HK-2 (cell line): ENCODE data around the gene COQ5.

Experiments used
- DNase-seq: peaks from one replicate; pipeline ENCODE4 v3.0.0-alpha.2; 2018; ENCODE audit not compliant: unreplicated experiment

The COQ5 gene

GRCh38 chr12:120483621-120484020 lies 45.3 kb downstream of the COQ5 start:
- no peak for DNase-seq

GRCh38 chr12:120481022-120481767 lies 47.8 kb downstream of the COQ5 start:
- DNase-seq = no peak

- no peak for DNase-seq
These were observed 48.7 kb downstream of the COQ5 start for GRCh38 chr12:120480211-120480610.

GRCh38 chr12:120479458-120479857 lies 49.5 kb downstream of the COQ5 start:
- no peak for DNase-seq

GRCh38 chr12:120475643-120476042 lies 53.3 kb downstream of the COQ5 start:
- no peak for DNase-seq

GRCh38 chr12:120474616-120474960 lies 54.4 kb downstream of the COQ5 start:
- DNase-seq = peak; percentile 80

- DNase-seq = no peak
These were observed 54.9 kb downstream of the COQ5 start for GRCh38 chr12:120473807-120474615.

GRCh38 chr12:120472521-120472920 lies 56.4 kb downstream of the COQ5 start:
- DNase-seq = no peak

- DNase-seq = no peak
These were observed 58.7 kb downstream of the COQ5 start for GRCh38 chr12:120470150-120470784.

- DNase-seq = peak; percentile 97
These were observed 59.4 kb downstream of the COQ5 start, which contains the start of gene SRSF9 for GRCh38 chr12:120469450-120470149. SRSF9 (minus strand) TSS chr12:120469748; CDS start chr12:120469609, 139 bp downstream.

- DNase-seq = peak; percentile 35
These were observed 60.0 kb downstream of the COQ5 start for GRCh38 chr12:120468821-120469449.

- DNase-seq = peak; percentile 64
These were observed 60.6 kb downstream of the COQ5 start for GRCh38 chr12:120468325-120468820.

- no peak for DNase-seq
These were observed 61.5 kb downstream of the COQ5 start for GRCh38 chr12:120467439-120467838.

GRCh38 chr12:120466560-120467315 lies 62.2 kb downstream of the COQ5 start:
- DNase-seq = peak; percentile 26

GRCh38 chr12:120465756-120466155 lies 63.2 kb downstream of the COQ5 start:
- no peak for DNase-seq

- no peak for DNase-seq
These were observed 65.2 kb downstream of the COQ5 start for GRCh38 chr12:120463712-120464111.

- no peak for DNase-seq
These were observed 66.8 kb downstream of the COQ5 start for GRCh38 chr12:120462099-120462640.

- no peak for DNase-seq
These were observed 68.8 kb downstream of the COQ5 start for GRCh38 chr12:120460157-120460556.

- DNase-seq = no peak
These were observed 71.8 kb downstream of the COQ5 start for GRCh38 chr12:120457133-120457532.

- DNase-seq = no peak
These were observed 73.7 kb downstream of the COQ5 start for GRCh38 chr12:120455302-120455701.
